CD4-positive, alpha-beta memory T cell (primary cell): ENCODE measurements around the gene ANKRD35. TPM values are rescaled to one million over a fixed set of nuclear protein-coding genes. Genes with fewer than 3 reads are reported as not detected.
"Not testable (repeated sequence)": the region's sequence is repeated elsewhere in the genome, so short reads cannot be mapped to it uniquely, and the experiment has no call there.

Source experiments
- CTCF ChIA-PET: fragments of 350-600 bp; sonication (Branson Sonifier 250); formaldehyde crosslinking; loops from one replicate; lab custom pipeline; 2021; ENCODE audit warnings: inconsistent platforms; ENCODE audit not compliant: partially characterized antibody; lab: Charles Lee
- POLR2A ChIA-PET: fragments of 350-600 bp; sonication (Branson Sonifier 250); formaldehyde crosslinking; loops from one replicate; lab custom pipeline; 2021; ENCODE audit not compliant: partially characterized antibody; lab: Charles Lee
- DNase-seq, 5 donors: peaks; one replicate each; pipeline versions ENCODE4 v3.0.0 to v3.0.0-alpha.2; 2020 to 2022; ENCODE audit warnings: mixed read lengths in 1 of 5
- H3K27ac ChIP-seq: one replicate; pipeline ENCODE4 v1.7.0; 2013; ENCODE audit warnings: low read depth, low read length
- H3K27me3 ChIP-seq: 2 replicates; pipeline ENCODE4 v1.7.0; 2013; ENCODE audit warnings: mild to moderate bottlenecking, low read length, moderate library complexity; ENCODE audit not compliant: insufficient read depth
- H3K36me3 ChIP-seq: 2 replicates; pipeline ENCODE4 v1.7.0; 2013; ENCODE audit warnings: mild to moderate bottlenecking, low read length, moderate library complexity; ENCODE audit not compliant: insufficient read depth
- H3K4me1 ChIP-seq: 2 replicates; pipeline ENCODE4 v1.7.0; 2013; ENCODE audit warnings: mild to moderate bottlenecking, low read length, moderate library complexity; ENCODE audit not compliant: insufficient read depth
- H3K4me3 ChIP-seq, 2 donors: one replicate each; pipeline ENCODE4 v1.7.0; 2013; ENCODE audit warnings: low read length in 2 of 2, mild to moderate bottlenecking in 1 of 2
- H3K9me3 ChIP-seq, 2 donors: one replicate each; pipeline ENCODE4 v1.7.0; 2013; ENCODE audit warnings: low read length in 2 of 2, control low read depth in 1 of 2; ENCODE audit not compliant: control insufficient read depth in 1 of 2
- H3K27ac Mint-ChIP-seq, 7 donors: one replicate each; pipeline ENCODE4 v1.8.0; 2020 to 2021; ENCODE audit warnings: mixed read lengths in 7 of 7, mild to moderate bottlenecking in 6 of 7, inconsistent platforms in 3 of 7, moderate library complexity in 3 of 7
- H3K27me3 Mint-ChIP-seq, 2 donors: one replicate each; pipeline ENCODE4 v1.8.0; 2020 to 2021; ENCODE audit warnings: mixed read lengths in 2 of 2
- H3K36me3 Mint-ChIP-seq, 2 donors: one replicate each; pipeline ENCODE4 v1.8.0; 2020 to 2021; ENCODE audit warnings: mixed read lengths in 2 of 2, inconsistent platforms in 1 of 2, mild to moderate bottlenecking in 1 of 2
- H3K4me1 Mint-ChIP-seq, 4 donors: one replicate each; pipeline ENCODE4 v1.8.0; 2020 to 2021; ENCODE audit warnings: mixed read lengths in 4 of 4, mild to moderate bottlenecking in 1 of 4
- H3K4me3 Mint-ChIP-seq, 8 donors: one replicate each; pipeline ENCODE4 v1.8.0; 2020 to 2021; ENCODE audit warnings: mixed read lengths in 8 of 8, mild to moderate bottlenecking in 7 of 8, moderate library complexity in 6 of 8, inconsistent platforms in 3 of 8
- H3K9me3 Mint-ChIP-seq, 8 donors: one replicate each; pipeline ENCODE4 v1.8.0; 2020 to 2021; ENCODE audit warnings: mixed read lengths in 8 of 8, mild to moderate bottlenecking in 5 of 8, inconsistent platforms in 3 of 8, moderate library complexity in 1 of 8
- intact Hi-C: fragments of 100-400 bp; cut with micrococcal nuclease; formaldehyde crosslinking; loops from one replicate; pipeline ENCODE4 v1.15.1; 2023
- microRNA-seq: library from miRNA; unstranded; fragments of <30 nt; microRNA quantifications from one replicate; pipeline ENCODE4 v1.2.0, GENCODE V29; 2021; ENCODE audit warnings: borderline replicate concordance, borderline number of aligned reads, borderline microRNAs expressed, mixed read lengths
- polyA plus RNA-seq, 2 donors: library from polyadenylated mRNA; unstranded; fragments of 300-500 nt; fragmentation: Illumina TruSeq; gene quantifications; one replicate each; pipeline ENCODE4 v1.2.3, GENCODE V29; 2021
- total RNA-seq, 2 experiments: library from RNA; stranded (reverse); gene quantifications; one replicate each; pipeline ENCODE4 v1.2.3, GENCODE V29; 2021

ANKRD35 gene
- total and polyA plus RNA-seq, 4 experiments from 2014 or later = 0.34 TPM; not detected in 3

GRCh38 chr1:145822779-145823331 lies 62.8 kb downstream of the ANKRD35 start:
- H3K27me3 Mint-ChIP-seq, H3K9me3 Mint-ChIP-seq, H3K4me3 ChIP-seq, H3K9me3 ChIP-seq, CTCF ChIA-PET, DNase-seq, intact Hi-C loops, H3K27me3 ChIP-seq, H3K27ac ChIP-seq: not testable (repeated sequence)
- Histone ChIP-seq H3K36me3 (peaks cover 14% of the 10 kb centered on the region), H3K4me1 (peaks cover 23% of the 10 kb centered on the region)
- H3K4me3 Mint-ChIP-seq = peak overlapping the region in 4 of 8 donors; percentile 17 to 46 (median 30)
- POLR2A ChIA-PET = interaction anchor here (1.7 to 2.6 kb wide), 3 partner anchors 16 to 104 kb away, joined by 6 to 15 read pairs (median 9); partner anchors contain the start of gene RBM8A
- H3K27ac Mint-ChIP-seq = peak overlapping the region in 1 of 7 donors; percentile 42
- peaks cover 19 to 29% of the 10 kb centered on the region in 2 donors for H3K36me3 Mint-ChIP-seq
- peaks cover 13 to 35% (median 22%) of the 10 kb centered on the region in 4 donors for H3K4me1 Mint-ChIP-seq

DNA sequence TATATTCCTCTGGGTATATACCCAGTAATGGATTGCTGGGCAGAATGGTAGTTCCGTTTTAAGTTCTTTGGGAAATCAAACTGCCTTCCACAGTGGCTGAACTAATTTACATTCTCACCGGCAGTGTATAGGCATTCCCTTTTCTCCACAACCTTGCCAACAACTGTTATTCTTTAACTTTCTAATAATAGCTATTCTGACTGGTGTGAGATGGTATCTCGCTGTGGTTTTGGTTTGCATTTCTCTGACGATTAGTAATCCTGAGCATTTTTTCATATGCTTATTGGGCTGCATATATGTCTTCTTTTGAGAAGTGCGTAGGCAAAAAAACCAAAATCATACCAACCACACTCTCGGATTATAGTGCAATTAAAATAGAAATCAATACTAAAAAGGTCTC lies 67.6 kb downstream of the ANKRD35 start:
- intact Hi-C loops, H3K4me1 ChIP-seq, H3K9me3 ChIP-seq, H3K4me3 Mint-ChIP-seq, H3K36me3 ChIP-seq, H3K9me3 Mint-ChIP-seq, H3K4me3 ChIP-seq, CTCF ChIA-PET, H3K27me3 Mint-ChIP-seq, H3K27me3 ChIP-seq, POLR2A ChIA-PET, H3K27ac ChIP-seq, H3K36me3 Mint-ChIP-seq, H3K27ac Mint-ChIP-seq, H3K4me1 Mint-ChIP-seq: not testable (repeated sequence)
- peak in 2 of 5 donors; percentile 14 for DNase-seq

Small RNA genes lying within 50 kb of the gene (microRNA-seq; reads per million reads assigned to microRNA genes)
- not detected for gene MIR6736

Other genes with a start within 250 kb of the ANKRD35 start
- not detected for gene PDZK1, start 178.5 kb downstream of the ANKRD35 start, total RNA-seq
- gene PDZK1, start 178.5 kb downstream of the ANKRD35 start, polyA plus RNA-seq = under 1 TPM in 1 of 2 donors, not detected in 1; 0.45 TPM
- not detected for gene CD160, start 166.4 kb downstream of the ANKRD35 start, total RNA-seq
- under 1 TPM in 1 of 2 donors, not detected in 1; 0.16 TPM for gene CD160, start 166.4 kb downstream of the ANKRD35 start, polyA plus RNA-seq
- 10 to 100 TPM; 15.2 to 15.3 TPM for gene RNF115, start 61.8 kb downstream of the ANKRD35 start, total RNA-seq
- gene RNF115, start 61.8 kb downstream of the ANKRD35 start, polyA plus RNA-seq = 1 to 10 TPM; 3.3 to 7.6 TPM
- 10 to 100 TPM; 43.5 to 44.8 TPM for gene POLR3C, start 61.7 kb downstream of the ANKRD35 start, total RNA-seq
- 10 to 100 TPM; 43.5 to 52.0 TPM for gene POLR3C, start 61.7 kb downstream of the ANKRD35 start, polyA plus RNA-seq
- 1 to 10 TPM; 3.1 to 5.6 TPM for gene NUDT17, start 40.2 kb downstream of the ANKRD35 start, total RNA-seq
- 1 to 10 TPM; 3.0 to 3.7 TPM for gene NUDT17, start 40.2 kb downstream of the ANKRD35 start, polyA plus RNA-seq
- gene PIAS3, start 26.8 kb downstream of the ANKRD35 start, total RNA-seq = 10 to 100 TPM; 30.3 to 33.6 TPM
- 10 to 100 TPM in 1 of 2 donors, 1 to 10 TPM in 1; 8.8 to 17.8 TPM for gene PIAS3, start 26.8 kb downstream of the ANKRD35 start, polyA plus RNA-seq
- gene ITGA10, start 24.2 kb upstream of the ANKRD35 start, total RNA-seq = 1 to 10 TPM; 5.4 to 5.5 TPM
- under 1 TPM; 0.17 to 0.30 TPM for gene ITGA10, start 24.2 kb upstream of the ANKRD35 start, polyA plus RNA-seq
- 10 to 100 TPM; 34.7 to 38.7 TPM for gene PEX11B, start 32.9 kb upstream of the ANKRD35 start, total RNA-seq
- 10 to 100 TPM; 54.4 to 55.3 TPM for gene PEX11B, start 32.9 kb upstream of the ANKRD35 start, polyA plus RNA-seq
- gene RBM8A, start 41.6 kb upstream of the ANKRD35 start, total RNA-seq = 100 to 1,000 TPM; 116 to 122 TPM
- gene RBM8A, start 41.6 kb upstream of the ANKRD35 start, polyA plus RNA-seq = 100 to 1,000 TPM; 129 to 169 TPM
- gene LIX1L, start 72.2 kb upstream of the ANKRD35 start, total RNA-seq = 10 to 100 TPM; 64.5 to 66.1 TPM
- gene LIX1L, start 72.2 kb upstream of the ANKRD35 start, polyA plus RNA-seq = 10 to 100 TPM; 35.3 to 35.7 TPM
- gene ANKRD34A, start 78.7 kb upstream of the ANKRD35 start, total RNA-seq = 1 to 10 TPM; 1.8 to 2.1 TPM
- under 1 TPM in 1 of 2 donors, not detected in 1; 0.60 TPM for gene ANKRD34A, start 78.7 kb upstream of the ANKRD35 start, polyA plus RNA-seq
- gene POLR3GL, start 78.8 kb upstream of the ANKRD35 start, total RNA-seq = 10 to 100 TPM; 36.6 to 38.3 TPM
- gene POLR3GL, start 78.8 kb upstream of the ANKRD35 start, polyA plus RNA-seq = 100 to 1,000 TPM in 1 of 2 donors, 10 to 100 TPM in 1; 95.3 to 164 TPM
- 100 to 1,000 TPM; 933 to 985 TPM for gene TXNIP, start 110.7 kb upstream of the ANKRD35 start, total RNA-seq
- 1,000 to 10,000 TPM; 4,275 to 4,310 TPM for gene TXNIP, start 110.7 kb upstream of the ANKRD35 start, polyA plus RNA-seq
- gene HJV, start 135.9 kb upstream of the ANKRD35 start, total RNA-seq = not detected
- not detected for gene HJV, start 135.9 kb upstream of the ANKRD35 start, polyA plus RNA-seq